Progenitor cell of endocrine pancreas (in vitro differentiated cells): ENCODE measurements around the gene ZNF785. TPM values are rescaled to one million over a fixed set of nuclear protein-coding genes. Genes with fewer than 3 reads are reported as not detected.
A peak's percentile ranks its signal among the peaks of the same experiment; 100 is the strongest.

Experiments used
- DNase-seq: peaks from one replicate; pipeline ENCODE4 v3.0.0; 2021; ENCODE audit warnings: low spot score; ENCODE audit not compliant: unreplicated experiment
- H3K27ac Mint-ChIP-seq: 2 replicates; pipeline ENCODE4 v1.8.0; 2021; ENCODE audit warnings: mild to moderate bottlenecking, moderate library complexity, mixed read lengths
- H3K27me3 Mint-ChIP-seq: 2 replicates; pipeline ENCODE4 v1.8.0; 2021; ENCODE audit warnings: mixed read lengths
- H3K36me3 Mint-ChIP-seq: 2 replicates; pipeline ENCODE4 v1.8.0; 2022; ENCODE audit warnings: mixed read lengths; ENCODE audit not compliant: insufficient read depth
- H3K4me1 Mint-ChIP-seq: 2 replicates; pipeline ENCODE4 v1.8.0; 2021; ENCODE audit warnings: low read depth, mixed read lengths
- H3K4me3 Mint-ChIP-seq: 2 replicates; pipeline ENCODE4 v1.8.0; 2021; ENCODE audit warnings: low read depth, mild to moderate bottlenecking, moderate library complexity, mixed read lengths
- H3K9me3 Mint-ChIP-seq: 2 replicates; pipeline ENCODE4 v1.8.0; 2021; ENCODE audit warnings: low read depth, mixed read lengths
- total RNA-seq: library from RNA; stranded (reverse); gene quantifications from 2 replicates; pipeline ENCODE4 v1.2.1, GENCODE V29; 2021
- TF ChIP-seq, protein P1 (sequence below): fragments of 200-600 bp; sonication (generic); IDR thresholded peaks from one replicate; pipeline ENCODE4 v1.5.0; 2021; ENCODE audit warnings: antibody characterized with exemption, mild to moderate bottlenecking; ENCODE audit not compliant: unreplicated experiment

Gene ZNF785
- total RNA-seq, 1 donor from 2014 or later, result 50.0 TPM

DNA sequence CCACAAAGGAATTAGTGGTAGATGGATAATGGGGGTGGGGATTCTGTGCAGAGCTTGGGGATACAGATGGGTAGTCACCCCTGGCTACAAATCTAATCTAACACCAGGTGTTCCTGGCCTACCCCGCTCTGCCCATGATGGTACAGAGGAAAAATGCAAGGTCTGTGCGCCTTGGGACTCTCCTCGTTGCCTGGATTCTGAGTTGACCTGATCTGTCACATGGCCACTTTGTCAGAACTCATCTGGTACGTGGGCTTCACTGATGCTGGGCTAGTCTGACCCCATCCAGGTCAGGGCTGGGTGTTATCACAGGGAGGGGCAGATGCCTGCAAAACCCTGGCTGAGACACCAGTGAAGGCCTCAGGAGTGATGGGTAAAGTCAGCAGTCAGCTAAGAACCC is 32.5 kb downstream of the ZNF785 start:
- Mint-ChIP-seq H3K27me3 (no peaks in the 10 kb centered on the region), H3K4me3 (no peak overlapping the region), H3K36me3 (peaks cover 37% of the 10 kb centered on the region), H3K27ac (peak overlapping the region; percentile 87), H3K4me1 (peaks cover 37% of the 10 kb centered on the region), H3K9me3 (peaks cover 9% of the 10 kb centered on the region)
- TF ChIP-seq, protein P1, sequence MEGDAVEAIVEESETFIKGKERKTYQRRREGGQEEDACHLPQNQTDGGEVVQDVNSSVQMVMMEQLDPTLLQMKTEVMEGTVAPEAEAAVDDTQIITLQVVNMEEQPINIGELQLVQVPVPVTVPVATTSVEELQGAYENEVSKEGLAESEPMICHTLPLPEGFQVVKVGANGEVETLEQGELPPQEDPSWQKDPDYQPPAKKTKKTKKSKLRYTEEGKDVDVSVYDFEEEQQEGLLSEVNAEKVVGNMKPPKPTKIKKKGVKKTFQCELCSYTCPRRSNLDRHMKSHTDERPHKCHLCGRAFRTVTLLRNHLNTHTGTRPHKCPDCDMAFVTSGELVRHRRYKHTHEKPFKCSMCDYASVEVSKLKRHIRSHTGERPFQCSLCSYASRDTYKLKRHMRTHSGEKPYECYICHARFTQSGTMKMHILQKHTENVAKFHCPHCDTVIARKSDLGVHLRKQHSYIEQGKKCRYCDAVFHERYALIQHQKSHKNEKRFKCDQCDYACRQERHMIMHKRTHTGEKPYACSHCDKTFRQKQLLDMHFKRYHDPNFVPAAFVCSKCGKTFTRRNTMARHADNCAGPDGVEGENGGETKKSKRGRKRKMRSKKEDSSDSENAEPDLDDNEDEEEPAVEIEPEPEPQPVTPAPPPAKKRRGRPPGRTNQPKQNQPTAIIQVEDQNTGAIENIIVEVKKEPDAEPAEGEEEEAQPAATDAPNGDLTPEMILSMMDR, result no peak
- no peak for DNase-seq

DNA sequence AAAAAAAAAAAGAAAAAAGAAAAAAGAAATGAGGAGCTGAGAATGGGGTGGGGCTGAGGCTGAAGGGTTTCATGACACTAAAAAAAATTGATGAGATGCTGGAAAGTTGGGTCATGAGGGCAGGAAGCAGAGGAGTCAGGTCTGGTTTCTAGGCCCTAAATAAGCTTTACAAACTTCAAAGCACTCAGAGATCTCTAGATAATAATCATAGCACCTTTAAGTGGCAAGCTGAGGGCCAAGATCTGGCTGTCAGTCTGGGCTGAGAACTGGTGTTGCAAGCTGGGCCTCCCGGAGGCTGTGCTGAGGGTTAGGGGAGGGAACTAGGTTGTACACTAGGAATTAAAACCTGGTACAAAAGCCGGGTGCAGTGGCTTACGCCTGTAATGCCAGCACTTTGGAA is 33.7 kb downstream of the ZNF785 start:
- DNase-seq, result no peak
- Mint-ChIP-seq H3K27ac (no peak overlapping the region), H3K27me3 (no peaks in the 10 kb centered on the region), H3K4me1 (peaks cover 39% of the 10 kb centered on the region), H3K36me3 (peaks cover 43% of the 10 kb centered on the region), H3K4me3 (no peak overlapping the region), H3K9me3 (peaks cover 12% of the 10 kb centered on the region)
- TF ChIP-seq, protein P1, result no peak

DNA sequence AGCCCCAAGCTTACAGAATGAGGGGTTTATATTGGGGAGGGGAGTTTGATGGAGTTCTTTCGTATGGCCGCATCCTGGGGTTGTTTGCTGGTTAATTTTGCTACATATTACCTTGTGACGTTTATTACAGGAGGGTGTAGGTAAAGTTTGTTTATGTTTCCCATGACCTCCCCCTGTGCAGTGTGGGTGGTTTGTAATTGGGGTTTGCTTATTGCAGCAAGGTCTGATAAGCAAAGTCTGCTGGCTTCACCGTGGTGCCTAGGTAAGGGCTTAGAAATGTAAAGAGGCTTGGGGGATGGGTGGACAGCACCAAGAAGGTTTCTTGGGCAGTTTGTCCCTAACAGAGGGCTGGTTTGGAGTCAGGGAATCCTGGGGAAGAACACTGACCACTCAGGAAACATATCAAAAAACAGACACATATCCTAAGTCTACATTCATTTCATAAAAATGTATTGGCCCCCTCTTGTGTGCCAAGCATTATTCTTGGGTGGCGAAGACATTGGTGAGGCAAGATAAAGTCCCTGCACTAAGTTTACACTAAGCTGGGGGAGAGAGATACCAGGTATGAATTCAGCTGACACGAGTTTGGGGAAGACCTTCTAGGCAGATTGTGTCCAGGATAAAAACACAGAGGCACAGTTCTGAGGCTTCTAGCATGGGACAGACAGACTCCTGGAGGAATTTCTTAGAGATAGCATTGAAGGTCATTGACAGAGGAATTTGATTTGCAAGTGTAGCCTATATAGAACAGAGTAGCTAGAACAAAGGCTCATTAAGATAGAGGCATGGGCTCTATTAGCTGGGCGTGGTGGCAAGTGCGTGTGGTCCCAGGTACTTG is 36.9 kb downstream of the ZNF785 start:
- peak overlapping the region; percentile 20 for H3K4me3 Mint-ChIP-seq
- H3K9me3 Mint-ChIP-seq, result peaks cover 27% of the 10 kb centered on the region
- H3K27me3 Mint-ChIP-seq, result no peaks in the 10 kb centered on the region
- H3K36me3 Mint-ChIP-seq, result peaks cover 39% of the 10 kb centered on the region
- no peak for DNase-seq
- peak overlapping the region; percentile 78 for H3K27ac Mint-ChIP-seq
- TF ChIP-seq, protein P1, result no peak
- peaks cover 26% of the 10 kb centered on the region for H3K4me1 Mint-ChIP-seq

DNA sequence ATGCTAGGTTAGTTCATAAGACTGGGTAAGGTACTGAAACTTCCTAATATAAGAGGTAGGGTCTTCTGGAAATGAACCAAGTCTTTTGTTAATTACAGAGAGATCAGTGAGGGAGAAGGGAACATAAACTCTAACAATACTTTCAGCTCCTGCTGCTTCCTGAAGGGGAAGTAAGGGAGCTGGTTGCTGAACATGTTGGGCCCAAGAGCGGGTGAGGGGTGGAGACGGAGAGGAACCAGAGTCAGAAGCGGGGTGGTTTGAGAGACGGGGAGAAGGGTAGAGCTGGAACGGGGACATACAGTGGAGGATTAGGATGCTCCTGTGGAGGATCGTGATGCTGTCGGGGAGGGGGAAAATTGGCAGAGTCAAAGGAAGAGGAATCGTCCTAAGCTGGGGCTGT is 39.4 kb downstream of the ZNF785 start:
- Mint-ChIP-seq H3K4me1 (peaks cover 13% of the 10 kb centered on the region), H3K27ac (peak overlapping the region; percentile 76), H3K36me3 (peaks cover 29% of the 10 kb centered on the region), H3K9me3 (peaks cover 27% of the 10 kb centered on the region), H3K4me3 (no peak overlapping the region), H3K27me3 (no peaks in the 10 kb centered on the region)
- DNase-seq, result no peak
- TF ChIP-seq, protein P1, result no peak

DNA sequence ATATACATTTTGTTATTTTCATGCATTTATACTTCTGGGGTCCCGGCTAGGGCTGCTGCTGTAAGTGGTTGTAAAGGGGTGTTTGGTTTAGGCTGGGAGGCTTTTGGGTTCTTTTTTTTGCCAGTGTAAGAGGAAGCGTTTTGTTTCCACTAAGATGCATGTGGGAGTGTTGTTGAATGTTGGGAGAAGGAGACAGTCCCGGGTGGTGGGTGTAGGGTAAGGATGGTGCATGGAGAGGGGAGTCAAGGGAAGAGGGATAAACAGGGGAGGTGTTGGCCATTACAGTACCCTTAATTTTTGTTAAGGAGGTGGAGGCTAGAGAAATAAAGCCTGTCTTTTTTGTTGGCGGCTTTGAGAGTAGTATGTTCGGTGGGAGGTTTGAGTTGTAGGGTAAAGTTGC is 42.4 kb downstream of the ZNF785 start:
- no peaks in the 10 kb centered on the region for H3K27me3 Mint-ChIP-seq
- TF ChIP-seq, protein P1, result no peak
- H3K36me3 Mint-ChIP-seq, result peaks cover 36% of the 10 kb centered on the region
- H3K4me1 Mint-ChIP-seq, result peaks cover 3% of the 10 kb centered on the region
- no peak for DNase-seq
- no peak overlapping the region for H3K4me3 Mint-ChIP-seq
- peaks cover 19% of the 10 kb centered on the region for H3K9me3 Mint-ChIP-seq
- no peak overlapping the region for H3K27ac Mint-ChIP-seq
